Thyroid gland (tissue), 4 donors: ENCODE measurements around the gene PCYT1B.

Experiments
- CTCF ChIP-seq, 6 experiments: fragments of 200-600 bp in 3 of 6; fragments of 450-650 bp in 3 of 6; sonication (generic) in 3 of 6; IDR thresholded peaks; one replicate each; pipeline ENCODE4 v1.5.1; 2016 to 2019; ENCODE audit warnings: antibody characterized with exemption in 6 of 6, mild to moderate bottlenecking in 2 of 6, inconsistent platforms in 1 of 6, moderate library complexity in 1 of 6
- POLR2A ChIP-seq, 2 donors: fragments of 450-650 bp; IDR thresholded peaks; one replicate each; pipeline ENCODE4 v1.6.1; 2017; ENCODE audit warnings: antibody characterized with exemption in 2 of 2, mild to moderate bottlenecking in 2 of 2, moderate library complexity in 1 of 2

- no peak for TF ChIP-seq CTCF (IDR thresholded peaks at IDR 0.05)
- TF ChIP-seq POLR2A (IDR thresholded peaks at IDR 0.05): no peak
Measured at GRCh38 chrX:24590111-24590510, 57.0 kb downstream of the PCYT1B start.
